H9 (cell line): Measurements from ENCODE around the gene METRN. TPM values are rescaled to one million over a fixed set of nuclear protein-coding genes. Genes with fewer than 3 reads are reported as not detected.

Experiments used
- DNase-seq: peaks from one replicate; pipeline ENCODE4 v3.0.0-alpha.2; 2017
- H2AFZ ChIP-seq: one replicate; pipeline ENCODE4 v1.6.1; 2013; ENCODE audit warnings: mild to moderate bottlenecking, low read length, control low read depth, moderate library complexity
- H2AK5ac ChIP-seq: 2 replicates; pipeline ENCODE4 v1.6.1; 2013; ENCODE audit warnings: low read length, control low read depth, mixed read lengths; ENCODE audit not compliant: insufficient read length
- H2BK120ac ChIP-seq: one replicate; pipeline ENCODE4 v1.6.1; 2013; ENCODE audit warnings: low read depth, mild to moderate bottlenecking, low read length, control low read depth, inconsistent platforms; ENCODE audit not compliant: poor library complexity, severe bottlenecking
- H2BK12ac ChIP-seq: 2 replicates; pipeline ENCODE4 v1.6.1; 2013; ENCODE audit warnings: low read length, control low read depth, mixed read lengths, low read depth; ENCODE audit not compliant: insufficient read length
- H2BK15ac ChIP-seq: 2 replicates; pipeline ENCODE4 v1.6.1; 2013; ENCODE audit warnings: low read depth, low read length, control low read depth
- H2BK20ac ChIP-seq: one replicate; pipeline ENCODE4 v1.6.1; 2013; ENCODE audit warnings: low read depth, mild to moderate bottlenecking, low read length, control low read depth, inconsistent platforms; ENCODE audit not compliant: poor library complexity, severe bottlenecking
- H2BK5ac ChIP-seq: 2 replicates; pipeline ENCODE4 v1.6.1; 2013; ENCODE audit warnings: low read length, control low read depth, mixed read lengths; ENCODE audit not compliant: insufficient read length
- H3K14ac ChIP-seq: 2 replicates; pipeline ENCODE4 v1.6.1; 2013; ENCODE audit warnings: low read length, control low read depth; ENCODE audit not compliant: insufficient read depth
- H3K18ac ChIP-seq: 2 replicates; pipeline ENCODE4 v1.6.1; 2013; ENCODE audit warnings: low read depth, mild to moderate bottlenecking, mixed read lengths, low read length, control low read depth; ENCODE audit not compliant: insufficient read length
- H3K23ac ChIP-seq: 2 replicates; pipeline ENCODE4 v1.6.1; 2013; ENCODE audit warnings: low read length, control low read depth, mixed read lengths, low read depth; ENCODE audit not compliant: insufficient read length
- H3K23me2 ChIP-seq: 2 replicates; pipeline ENCODE4 v1.6.1; 2013; ENCODE audit warnings: low read depth, mild to moderate bottlenecking, mixed read lengths, low read length, control low read depth; ENCODE audit not compliant: insufficient read length, poor library complexity, severe bottlenecking
- H3K27ac ChIP-seq: 2 replicates; pipeline ENCODE4 v1.5.1; 2013; ENCODE audit warnings: low read length, control low read depth, mixed read lengths, low read depth; ENCODE audit not compliant: insufficient read length
- H3K27me3 ChIP-seq: 2 replicates; pipeline ENCODE4 v1.6.1; 2013; ENCODE audit warnings: low read length, control low read depth, inconsistent platforms; ENCODE audit not compliant: insufficient read depth
- H3K4ac ChIP-seq: 2 replicates; pipeline ENCODE4 v1.6.1; 2013; ENCODE audit warnings: low read depth, mild to moderate bottlenecking, control low read depth, inconsistent platforms, low read length, moderate library complexity
- H3K4me1 ChIP-seq: 2 replicates; pipeline ENCODE4 v1.6.1; 2013; ENCODE audit warnings: low read length, control low read depth, inconsistent platforms; ENCODE audit not compliant: insufficient read depth
- H3K4me2 ChIP-seq: 2 replicates; pipeline ENCODE4 v1.6.1; 2013; ENCODE audit warnings: low read length, control low read depth, mixed read lengths; ENCODE audit not compliant: insufficient read length, insufficient read depth
- H3K56ac ChIP-seq: 2 replicates; pipeline ENCODE4 v1.6.1; 2013; ENCODE audit warnings: low read depth, mild to moderate bottlenecking, mixed read lengths, low read length, control low read depth; ENCODE audit not compliant: insufficient read length
- H3K79me1 ChIP-seq: 2 replicates; pipeline ENCODE4 v1.6.1; 2013; ENCODE audit warnings: low read depth, mild to moderate bottlenecking, moderate library complexity, low read length, control low read depth, inconsistent platforms; ENCODE audit not compliant: insufficient read depth, poor library complexity, severe bottlenecking
- H3K79me2 ChIP-seq: 2 replicates; pipeline ENCODE4 v1.6.1; 2013; ENCODE audit warnings: low read length, control low read depth, inconsistent platforms; ENCODE audit not compliant: insufficient read depth
- H3K9ac ChIP-seq: 2 replicates; pipeline ENCODE4 v1.6.1; 2013; ENCODE audit warnings: low read length, control low read depth, mixed read lengths; ENCODE audit not compliant: insufficient read length; ENCODE audit errors: extremely low read depth
- H3K9me3 ChIP-seq: one replicate; pipeline ENCODE4 v1.6.1; 2013; ENCODE audit warnings: low read depth, low read length, inconsistent platforms; ENCODE audit not compliant: control insufficient read depth
- H3T11ph ChIP-seq: one replicate; pipeline ENCODE4 v1.6.1; 2013; ENCODE audit warnings: mild to moderate bottlenecking, low read length, control low read depth, inconsistent platforms
- H4K20me1 ChIP-seq: one replicate; pipeline ENCODE4 v1.6.1; 2013; ENCODE audit not compliant: control insufficient read depth, insufficient read length, insufficient read depth
- H4K5ac ChIP-seq: 2 replicates; pipeline ENCODE4 v1.6.1; 2013; ENCODE audit warnings: low read depth, mild to moderate bottlenecking, mixed read lengths, low read length, control low read depth; ENCODE audit not compliant: insufficient read length
- H4K8ac ChIP-seq: replicated peaks from 2 replicates; pipeline ENCODE4 v1.6.1; 2013; ENCODE audit warnings: low read length, control low read depth, mixed read lengths, low read depth; ENCODE audit not compliant: insufficient read length
- H4K91ac ChIP-seq: 2 replicates; pipeline ENCODE4 v1.6.1; 2013; ENCODE audit warnings: low read depth, mild to moderate bottlenecking, moderate library complexity, mixed read lengths, low read length, control low read depth; ENCODE audit not compliant: insufficient read length
- H3K27ac Mint-ChIP-seq, 3 experiments: 2 replicates in 2 of 3; 3 replicates in 1 of 3; pipeline ENCODE4 v1.8.0; 2020 to 2021; ENCODE audit warnings: mixed read lengths in 3 of 3, mild to moderate bottlenecking in 1 of 3, moderate library complexity in 1 of 3
- H3K27me3 Mint-ChIP-seq: 2 replicates; pipeline ENCODE4 v1.8.0; 2021; ENCODE audit warnings: low read depth, mild to moderate bottlenecking, moderate library complexity, mixed read lengths
- H3K36me3 Mint-ChIP-seq, 3 experiments: 2 replicates in 2 of 3; 3 replicates in 1 of 3; pipeline ENCODE4 v1.8.0; 2020 to 2021; ENCODE audit warnings: low read depth in 3 of 3, mixed read lengths in 3 of 3; ENCODE audit not compliant: insufficient read depth in 1 of 3
- H3K4me1 Mint-ChIP-seq, 2 experiments: 2 replicates each; pipeline ENCODE4 v1.8.0; 2020; ENCODE audit warnings: mixed read lengths in 2 of 2
- H3K4me3 Mint-ChIP-seq, 2 experiments: 2 replicates in 1 of 2; 3 replicates in 1 of 2; pipeline ENCODE4 v1.8.0; 2020 to 2021; ENCODE audit warnings: mild to moderate bottlenecking in 2 of 2, mixed read lengths in 2 of 2, moderate library complexity in 1 of 2
- H3K9me3 Mint-ChIP-seq, 2 experiments: 2 replicates in 1 of 2; 3 replicates in 1 of 2; pipeline ENCODE4 v1.8.0; 2020; ENCODE audit warnings: mild to moderate bottlenecking in 2 of 2, mixed read lengths in 2 of 2, moderate library complexity in 1 of 2
- WGBS: extraction: QIAGEN DNeasy Blood & Tissue Kit; methylation state at CpG from one replicate; pipeline ENCODE4 v1.1.7; 2013; ENCODE audit warnings: missing lambda C conversion rate, low lambda C conversion rate, mixed read lengths; ENCODE audit not compliant: insufficient read length; ENCODE audit errors: extremely low coverage; 5-methylcytosine and 5-hydroxymethylcytosine counted together
- total RNA-seq: library from RNA; stranded (reverse); gene quantifications from 2 replicates; pipeline ENCODE4 v1.2.1, GENCODE V29; 2021
- TF ChIP-seq, protein P1 (sequence below): fragments of 200-600 bp; sonication (generic); conservative IDR thresholded peaks from 3 replicates; pipeline ENCODE4 v1.8.0; 2021; ENCODE audit warnings: antibody characterized with exemption, mild to moderate bottlenecking

METRN gene
- total RNA-seq, 1 experiment from 2014 or later: 26.2 TPM

GRCh38 chr16:668519-669171, 46.3 kb upstream of the METRN start:
- Histone ChIP-seq H3K27ac (no peak overlapping the region), H2BK120ac (no peak overlapping the region), H3K56ac (no peak overlapping the region), H3K18ac (no peak overlapping the region), H3K4me2 (peak overlapping the region; percentile 18), H4K5ac (no peak overlapping the region), H4K20me1 (no peaks in the 10 kb centered on the region), H3K14ac (0 out of 2 replicates have a peak overlapping the region, but pooled peaks have one; percentile 61), H4K8ac (no peak overlapping the region), H3K23me2 (no peaks in the 10 kb centered on the region), H3K23ac (no peak overlapping the region), H3T11ph (no peak overlapping the region), H3K9ac (peak overlapping the region; percentile 56), H3K4ac (no peak overlapping the region), H2BK20ac (no peak overlapping the region), H3K9me3 (no peaks in the 10 kb centered on the region), H3K79me2 (no peaks in the 10 kb centered on the region; the same call in 1 of the 2 replicates), H2AFZ (no peak overlapping the region), H4K91ac (no peak overlapping the region), H2AK5ac (no peak overlapping the region), H3K4me1 (no peaks in the 10 kb centered on the region), H2BK15ac (no peak overlapping the region), H3K27me3 (no peaks in the 10 kb centered on the region), H2BK12ac (no peak overlapping the region), H2BK5ac (no peak overlapping the region), H3K79me1 (no peaks in the 10 kb centered on the region)
- H3K36me3 Mint-ChIP-seq: peaks cover 11 to 27% (median 27%) of the 10 kb centered on the region in 3 experiments; a peak in 6 of 7 replicates
- H3K9me3 Mint-ChIP-seq: no peaks in the 10 kb centered on the region
- peak overlapping the region; percentile 77 to 82 for H3K4me3 Mint-ChIP-seq
- no CpG with 5 or more reads among the region's 50 CpGs for WGBS
- H3K27ac Mint-ChIP-seq: no peak overlapping the region
- DNase-seq: no peak
- peaks cover 2% of the 10 kb centered on the region in 2 experiments; a peak in 3 of 4 replicates for H3K4me1 Mint-ChIP-seq
- TF ChIP-seq, protein P1, sequence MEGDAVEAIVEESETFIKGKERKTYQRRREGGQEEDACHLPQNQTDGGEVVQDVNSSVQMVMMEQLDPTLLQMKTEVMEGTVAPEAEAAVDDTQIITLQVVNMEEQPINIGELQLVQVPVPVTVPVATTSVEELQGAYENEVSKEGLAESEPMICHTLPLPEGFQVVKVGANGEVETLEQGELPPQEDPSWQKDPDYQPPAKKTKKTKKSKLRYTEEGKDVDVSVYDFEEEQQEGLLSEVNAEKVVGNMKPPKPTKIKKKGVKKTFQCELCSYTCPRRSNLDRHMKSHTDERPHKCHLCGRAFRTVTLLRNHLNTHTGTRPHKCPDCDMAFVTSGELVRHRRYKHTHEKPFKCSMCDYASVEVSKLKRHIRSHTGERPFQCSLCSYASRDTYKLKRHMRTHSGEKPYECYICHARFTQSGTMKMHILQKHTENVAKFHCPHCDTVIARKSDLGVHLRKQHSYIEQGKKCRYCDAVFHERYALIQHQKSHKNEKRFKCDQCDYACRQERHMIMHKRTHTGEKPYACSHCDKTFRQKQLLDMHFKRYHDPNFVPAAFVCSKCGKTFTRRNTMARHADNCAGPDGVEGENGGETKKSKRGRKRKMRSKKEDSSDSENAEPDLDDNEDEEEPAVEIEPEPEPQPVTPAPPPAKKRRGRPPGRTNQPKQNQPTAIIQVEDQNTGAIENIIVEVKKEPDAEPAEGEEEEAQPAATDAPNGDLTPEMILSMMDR: no peak
- no peaks in the 10 kb centered on the region for H3K27me3 Mint-ChIP-seq
